K562 (cell line): ENCODE data around the gene SYNGR4. TPM values are rescaled to one million over a fixed set of nuclear protein-coding genes. Genes with fewer than 3 reads are reported as not detected.
A peak's percentile ranks its signal among the peaks of the same experiment; 100 is the strongest.

Experiments
- AFF1 ChIP-seq, 2 experiments: fragments of 450-650 bp; IDR thresholded peaks; 2 replicates each; pipeline ENCODE4 v1.6.1; 2018; ENCODE audit warnings: mild to moderate bottlenecking in 2 of 2, low read depth in 1 of 2; ENCODE audit not compliant: partially characterized antibody in 2 of 2
- CBX3 ChIP-seq, 2 experiments: IDR thresholded peaks; 1 replicate in 1 of 2; 2 replicates in 1 of 2; pipeline ENCODE4 v1.6.1; 2012; ENCODE audit warnings: inconsistent platforms in 2 of 2, low read length in 2 of 2, borderline replicate concordance in 1 of 2, control low read depth in 1 of 2
- CXXC5 ChIP-seq: fragments of 250-450 bp; sonication (Bioruptor Pico); IDR thresholded peaks from 2 replicates; pipeline ENCODE4 v1.8.0; 2022; ENCODE audit warnings: inconsistent platforms, mild to moderate bottlenecking, moderate library complexity
- MAZ ChIP-seq, 2 experiments: fragments of 450-650 bp in 1 of 2; sonication (generic) in 1 of 2; formaldehyde crosslinking; IDR thresholded peaks in 1 of 2; conservative IDR thresholded peaks in 1 of 2; 2 replicates each; pipeline versions ENCODE4 v1.4.0 to v1.5.0; 2020; ENCODE audit warnings: mild to moderate bottlenecking in 1 of 2, missing genetic modification reagents in 1 of 2
- XRCC3 ChIP-seq: fragments of 450-650 bp; IDR thresholded peaks from 2 replicates; pipeline ENCODE4 v1.6.1; 2017; ENCODE audit warnings: mild to moderate bottlenecking, moderate library complexity
- YY1 ChIP-seq, 3 experiments: IDR thresholded peaks; 2 replicates each; pipeline ENCODE4 v1.6.1; 2011; ENCODE audit warnings: low read length in 2 of 3, mild to moderate bottlenecking in 2 of 3, moderate library complexity in 2 of 3, borderline replicate concordance in 1 of 3, control low read depth in 1 of 3, low read depth in 1 of 3; ENCODE audit not compliant: insufficient read depth in 3 of 3, insufficient replicate concordance in 2 of 3, control insufficient read depth in 1 of 3, insufficient read length in 1 of 3; ENCODE audit errors: extremely low read depth in 1 of 3
- ZNF121 ChIP-seq: sonication (generic); formaldehyde crosslinking; conservative IDR thresholded peaks from 2 replicates; pipeline ENCODE4 v1.8.0; 2022; ENCODE audit warnings: missing genetic modification reagents
- ZNF551 ChIP-seq: fragments of 250-450 bp; sonication (Bioruptor Pico); IDR thresholded peaks from 2 replicates; pipeline ENCODE4 v1.5.0; 2021; ENCODE audit warnings: mild to moderate bottlenecking, moderate library complexity
- ZZZ3 ChIP-seq: fragments of 450-650 bp; IDR thresholded peaks from 2 replicates; pipeline ENCODE4 v1.6.1; 2016; ENCODE audit warnings: antibody characterized with exemption, mild to moderate bottlenecking, moderate library complexity
- polyA plus RNA-seq, 8 experiments: library from polyadenylated mRNA; depleted of rRNA in 4 of 8; stranded (reverse) in 5 of 8; unstranded in 3 of 8; fragments of >200 nt; fragmentation: Nextera tagmentation in 2 of 8; fragmentation: Illumina TruSeq in 1 of 8; extraction: Ambion mirVana in 2 of 8; extraction: Trizol in 1 of 8; gene quantifications; 2 replicates each; pipeline versions ENCODE4 v1.2.1 to v1.2.3, GENCODE V29; 2011 to 2014; ENCODE audit warnings: inconsistent platforms in 1 of 8, missing spikeins in 1 of 8
- total RNA-seq, 7 experiments: library from RNA; depleted of rRNA in 6 of 7; stranded (reverse); fragments of >200 nt in 6 of 7; fragmentation: Illumina TruSeq in 2 of 7; extraction: Trizol in 2 of 7; gene quantifications; 2 replicates each; pipeline versions ENCODE4 v1.2.1 to v1.2.3, GENCODE V29; 2011 to 2021; ENCODE audit warnings: low replicate concordance in 1 of 7
- TF ChIP-seq, protein P1 (sequence below): sonication (generic); formaldehyde crosslinking; IDR thresholded peaks from 2 replicates; pipeline ENCODE4 v1.8.0; 2022; ENCODE audit warnings: missing genetic modification reagents, mild to moderate bottlenecking, moderate library complexity, borderline replicate concordance
- TF ChIP-seq, protein P2 (sequence below): fragments of 450-650 bp; IDR thresholded peaks from 2 replicates; pipeline ENCODE4 v1.6.1; 2017; ENCODE audit warnings: mild to moderate bottlenecking, moderate library complexity
- TF ChIP-seq, protein P3 (sequence below), 3 experiments: fragments of 200-800 bp in 1 of 3; sonication (Bioruptor generic) in 1 of 3; sonication (generic) in 1 of 3; formaldehyde crosslinking in 1 of 3; IDR thresholded peaks; 2 replicates each; pipeline versions ENCODE4 v1.6.1 to v1.8.0; 2016 to 2022; ENCODE audit warnings: mild to moderate bottlenecking in 2 of 3, missing compliant biosample characterization in 2 of 3, missing genetic modification characterization in 2 of 3, missing genetic modification reagents in 1 of 3

SYNGR4 gene
- total and polyA plus RNA-seq, 9 of the 15 experiments (the other 6 are each of a cell fraction or from before 2014, with no cell fraction given), result 0.07 to 0.14 TPM; not detected in 7

DNA sequence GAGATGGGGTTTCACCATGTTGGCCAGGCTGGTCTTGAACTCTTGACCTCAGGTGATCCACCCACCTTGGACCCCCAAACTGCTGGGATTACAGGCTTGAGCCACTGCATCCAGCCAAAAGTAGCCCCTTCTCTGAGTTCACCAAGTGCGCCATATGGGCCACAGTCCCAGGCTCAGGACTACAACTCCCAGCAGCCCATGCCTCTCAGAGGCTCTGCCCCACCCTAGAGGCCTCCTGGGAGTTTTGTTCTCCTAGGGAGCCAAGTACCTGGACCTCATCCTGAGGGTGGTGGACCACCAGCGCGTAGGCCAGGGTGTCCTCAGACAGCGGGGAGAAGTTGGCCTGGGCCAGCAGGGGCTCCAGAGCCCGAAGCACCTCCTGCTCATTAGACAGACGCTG is 19.3 kb upstream of the SYNGR4 start (continued):
- TF ChIP-seq, protein P1, sequence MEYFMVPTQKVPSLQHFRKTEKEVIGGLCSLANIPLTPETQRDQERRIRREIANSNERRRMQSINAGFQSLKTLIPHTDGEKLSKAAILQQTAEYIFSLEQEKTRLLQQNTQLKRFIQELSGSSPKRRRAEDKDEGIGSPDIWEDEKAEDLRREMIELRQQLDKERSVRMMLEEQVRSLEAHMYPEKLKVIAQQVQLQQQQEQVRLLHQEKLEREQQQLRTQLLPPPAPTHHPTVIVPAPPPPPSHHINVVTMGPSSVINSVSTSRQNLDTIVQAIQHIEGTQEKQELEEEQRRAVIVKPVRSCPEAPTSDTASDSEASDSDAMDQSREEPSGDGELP (CRISPR knock-in tag), result peak; percentile 33; the same call in 1 of the 2 replicates
- peak in 1 of 2 experiments; percentile 93 for TF ChIP-seq AFF1 (IDR thresholded peaks at IDR 0.05; ENCODE audit: low read depth in 1 of 2, partially characterized antibody in 2 of 2)
- TF ChIP-seq, protein P2, sequence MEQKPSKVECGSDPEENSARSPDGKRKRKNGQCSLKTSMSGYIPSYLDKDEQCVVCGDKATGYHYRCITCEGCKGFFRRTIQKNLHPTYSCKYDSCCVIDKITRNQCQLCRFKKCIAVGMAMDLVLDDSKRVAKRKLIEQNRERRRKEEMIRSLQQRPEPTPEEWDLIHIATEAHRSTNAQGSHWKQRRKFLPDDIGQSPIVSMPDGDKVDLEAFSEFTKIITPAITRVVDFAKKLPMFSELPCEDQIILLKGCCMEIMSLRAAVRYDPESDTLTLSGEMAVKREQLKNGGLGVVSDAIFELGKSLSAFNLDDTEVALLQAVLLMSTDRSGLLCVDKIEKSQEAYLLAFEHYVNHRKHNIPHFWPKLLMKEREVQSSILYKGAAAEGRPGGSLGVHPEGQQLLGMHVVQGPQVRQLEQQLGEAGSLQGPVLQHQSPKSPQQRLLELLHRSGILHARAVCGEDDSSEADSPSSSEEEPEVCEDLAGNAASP, result no peak
- peak in 1 of 2 experiments; percentile 44; a peak in 1 of 4 replicates for TF ChIP-seq MAZ (CRISPR knock-in tag; conservative IDR thresholded peaks at IDR 0.05 in 1 of 2, IDR thresholded peaks at IDR 0.05 in 1 of 2)
- TF ChIP-seq CXXC5 (CRISPR knock-in tag), result no peak
- peak in 1 of 3 experiments; percentile 69 for TF ChIP-seq YY1 (IDR thresholded peaks at IDR 0.05; ENCODE audit: borderline replicate concordance in 1 of 3, control insufficient read depth in 1 of 3, extremely low read depth in 1 of 3, insufficient read depth in 3 of 3, insufficient read length in 1 of 3, insufficient replicate concordance in 2 of 3, low read depth in 1 of 3, low read length in 2 of 3)
- TF ChIP-seq ZNF121 (CRISPR knock-in tag), result no peak
- TF ChIP-seq, protein P3, sequence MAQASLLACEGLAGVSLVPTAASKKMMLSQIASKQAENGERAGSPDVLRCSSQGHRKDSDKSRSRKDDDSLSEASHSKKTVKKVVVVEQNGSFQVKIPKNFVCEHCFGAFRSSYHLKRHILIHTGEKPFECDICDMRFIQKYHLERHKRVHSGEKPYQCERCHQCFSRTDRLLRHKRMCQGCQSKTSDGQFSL (CRISPR knock-in tag; IDR thresholded peaks at IDR 0.05), result no peak
- TF ChIP-seq, protein P3 (tag; IDR thresholded peaks at IDR 0.05), result no peak
- no peak for TF ChIP-seq XRCC3
- TF ChIP-seq ZZZ3, result no peak
- TF ChIP-seq CBX3 (IDR thresholded peaks at IDR 0.05; ENCODE audit: borderline replicate concordance in 1 of 2, low read length in 2 of 2), result no peak
- TF ChIP-seq ZNF551 (CRISPR knock-in tag), result no peak
